GM12872 (cell line): ENCODE measurements around the gene SLFN12.

Source experiments
- TF ChIP-seq, protein P1 (sequence below): IDR thresholded peaks from 3 replicates; pipeline ENCODE4 v1.5.1; 2011; ENCODE audit warnings: low read depth, mild to moderate bottlenecking, low read length, moderate library complexity; ENCODE audit not compliant: insufficient read depth

SLFN12 gene

DNA sequence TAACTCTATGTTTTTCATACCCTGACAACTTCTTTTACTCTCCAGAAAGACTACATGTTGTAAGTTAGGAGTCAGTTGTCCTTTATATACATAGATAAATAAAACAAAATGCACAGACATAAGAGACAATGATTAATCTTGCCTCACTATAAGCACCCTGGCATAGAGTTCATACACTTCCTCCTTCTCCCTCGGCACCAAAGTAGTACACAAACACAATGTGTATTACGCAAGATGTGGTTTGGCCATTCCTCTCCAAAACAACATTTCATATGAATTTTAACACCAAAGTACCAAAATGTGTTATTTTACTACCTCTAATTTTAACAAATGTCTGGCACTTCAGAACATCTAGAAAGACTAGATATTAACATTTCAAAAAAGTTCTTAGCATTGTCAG, 41.6 kb downstream of the SLFN12 start:
- TF ChIP-seq, protein P1, sequence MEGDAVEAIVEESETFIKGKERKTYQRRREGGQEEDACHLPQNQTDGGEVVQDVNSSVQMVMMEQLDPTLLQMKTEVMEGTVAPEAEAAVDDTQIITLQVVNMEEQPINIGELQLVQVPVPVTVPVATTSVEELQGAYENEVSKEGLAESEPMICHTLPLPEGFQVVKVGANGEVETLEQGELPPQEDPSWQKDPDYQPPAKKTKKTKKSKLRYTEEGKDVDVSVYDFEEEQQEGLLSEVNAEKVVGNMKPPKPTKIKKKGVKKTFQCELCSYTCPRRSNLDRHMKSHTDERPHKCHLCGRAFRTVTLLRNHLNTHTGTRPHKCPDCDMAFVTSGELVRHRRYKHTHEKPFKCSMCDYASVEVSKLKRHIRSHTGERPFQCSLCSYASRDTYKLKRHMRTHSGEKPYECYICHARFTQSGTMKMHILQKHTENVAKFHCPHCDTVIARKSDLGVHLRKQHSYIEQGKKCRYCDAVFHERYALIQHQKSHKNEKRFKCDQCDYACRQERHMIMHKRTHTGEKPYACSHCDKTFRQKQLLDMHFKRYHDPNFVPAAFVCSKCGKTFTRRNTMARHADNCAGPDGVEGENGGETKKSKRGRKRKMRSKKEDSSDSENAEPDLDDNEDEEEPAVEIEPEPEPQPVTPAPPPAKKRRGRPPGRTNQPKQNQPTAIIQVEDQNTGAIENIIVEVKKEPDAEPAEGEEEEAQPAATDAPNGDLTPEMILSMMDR: no peak

DNA sequence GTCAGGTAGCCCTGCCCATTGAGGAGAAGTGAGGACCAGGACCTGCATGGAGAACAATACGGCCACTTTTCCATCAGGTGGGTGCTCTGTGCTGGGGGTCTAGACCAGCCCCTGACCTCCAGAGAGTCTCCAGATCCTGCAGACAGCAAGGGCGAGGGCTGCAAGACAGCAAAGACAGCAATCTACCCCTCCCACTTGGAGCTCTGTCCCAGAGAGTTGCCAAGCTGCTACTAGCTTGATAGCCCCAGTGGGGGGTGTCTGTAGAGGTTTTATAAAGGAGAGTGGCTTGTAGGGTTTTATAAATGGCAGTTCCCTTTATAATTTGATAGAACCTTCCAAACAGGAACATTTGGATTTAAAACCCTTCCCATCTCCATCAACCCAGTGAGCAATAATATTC, 42.1 kb downstream of the SLFN12 start:
- TF ChIP-seq, protein P1: no peak

DNA sequence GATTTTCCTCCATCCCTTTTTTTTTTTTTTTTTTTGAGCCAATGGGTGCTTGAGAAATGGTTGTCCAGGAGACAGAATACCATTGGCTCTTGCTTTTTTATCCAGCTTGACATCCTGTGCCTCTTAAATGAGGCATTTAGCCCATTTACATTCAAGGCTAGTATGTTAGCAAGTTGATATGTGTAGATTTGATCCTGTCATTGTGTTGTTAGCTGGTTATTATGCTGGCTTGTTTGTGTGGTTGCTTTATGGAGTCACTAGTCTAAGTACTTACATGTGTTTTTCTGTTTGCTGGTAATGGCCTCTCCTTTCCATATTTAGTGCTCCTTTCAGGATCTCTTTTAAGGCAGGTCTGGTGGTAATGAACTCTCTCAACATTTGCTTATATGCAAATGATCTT, 44.8 kb downstream of the SLFN12 start:
- TF ChIP-seq, protein P1: no peak

DNA sequence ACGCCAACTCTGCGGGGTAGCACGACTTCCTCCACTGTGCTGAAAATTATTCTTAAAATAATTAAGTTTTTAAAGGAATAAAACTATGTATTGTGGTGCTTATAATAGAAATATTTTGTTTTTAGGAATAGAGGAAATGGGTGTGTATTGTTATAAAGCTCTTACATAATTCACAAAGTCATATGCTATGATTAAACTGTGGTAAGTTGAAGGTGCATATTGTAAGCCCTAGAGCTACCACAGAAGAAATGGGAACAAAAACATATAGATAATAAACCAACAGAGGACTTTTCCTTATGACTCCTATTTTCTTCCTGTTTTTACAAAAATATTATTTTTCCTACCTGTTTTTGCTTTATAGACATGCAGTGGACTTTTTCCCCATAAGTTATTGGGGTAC, 54.6 kb downstream of the SLFN12 start:
- TF ChIP-seq, protein P1: no peak

DNA sequence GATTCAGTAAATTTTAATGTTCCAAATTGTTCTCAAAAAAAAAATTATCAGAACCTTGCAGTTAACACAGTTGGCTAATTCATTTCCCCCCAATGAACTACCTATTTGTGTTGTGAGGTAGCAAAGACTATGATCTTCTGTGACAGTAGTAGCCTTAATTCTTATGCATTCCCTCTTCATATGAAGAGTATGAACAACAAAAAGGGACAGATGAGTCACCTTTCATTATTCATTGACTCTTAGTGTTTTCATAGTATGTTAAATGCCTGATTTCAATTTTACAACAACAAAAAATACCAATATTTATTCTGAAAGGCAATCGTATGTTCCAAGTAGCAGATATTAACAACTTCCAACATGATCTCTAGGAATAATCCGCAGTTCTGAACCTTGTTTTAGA, 55.2 kb downstream of the SLFN12 start:
- TF ChIP-seq, protein P1: no peak

DNA sequence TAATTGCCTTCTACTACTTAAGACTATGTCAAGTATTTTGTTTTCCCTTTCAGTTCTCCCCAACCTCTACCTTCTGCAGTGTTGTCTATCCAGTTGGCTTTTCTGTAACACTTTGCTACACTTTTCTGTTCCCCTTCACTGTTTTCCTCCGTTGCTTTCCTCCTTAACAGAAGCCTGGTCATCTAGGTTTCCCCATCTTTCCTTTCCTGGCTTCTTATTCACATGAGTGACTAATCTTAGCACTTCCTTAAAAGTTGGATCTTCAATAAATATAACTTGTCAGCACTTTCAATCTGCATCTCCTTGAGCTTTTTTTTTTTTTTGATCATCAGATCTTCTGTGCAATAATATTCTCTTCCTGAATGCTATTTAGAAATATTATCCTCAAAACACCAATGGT, 56.1 kb downstream of the SLFN12 start:
- TF ChIP-seq, protein P1: no peak

DNA sequence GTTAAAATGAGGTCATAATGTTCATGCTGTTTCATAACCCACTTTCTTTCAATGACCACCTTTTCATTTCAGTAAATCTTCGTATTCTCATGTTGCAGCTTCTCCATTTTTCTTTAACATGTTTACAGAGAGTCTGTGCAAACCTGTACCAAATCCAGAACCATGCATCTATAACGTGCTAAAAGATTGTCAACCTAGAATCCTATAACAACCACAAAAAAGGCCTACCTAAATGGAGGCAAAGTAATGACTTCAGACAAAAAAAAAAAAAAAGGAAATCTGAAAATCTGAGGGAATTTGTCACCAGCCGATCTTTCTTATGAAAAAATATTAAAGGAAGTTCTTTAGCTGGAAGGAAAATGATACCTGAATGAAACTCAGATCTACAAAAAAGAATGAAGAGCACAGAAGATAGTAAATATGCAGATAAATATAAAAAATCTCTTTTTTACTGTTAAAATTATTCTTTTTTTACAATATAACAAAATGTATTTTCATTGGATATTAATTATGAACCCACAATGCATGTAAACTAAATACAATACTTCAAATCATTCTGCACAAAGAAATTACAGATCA, 57.4 kb downstream of the SLFN12 start:
- TF ChIP-seq, protein P1: no peak
